Colon (tissue), 2 donors: ENCODE measurements around the gene MEPCE.
"Not testable (repeated sequence)": the region's sequence is repeated elsewhere in the genome, so short reads cannot be mapped to it uniquely, and the experiment has no call there.

Experiments
- FAIRE-seq: peaks from 2 replicates; lab custom pipeline; 2012; peaks lifted over from hg19 to GRCh38; lab: Jason Lieb, UNC
- donor health status: control.
- donor health status: control.

Gene MEPCE, protein sequence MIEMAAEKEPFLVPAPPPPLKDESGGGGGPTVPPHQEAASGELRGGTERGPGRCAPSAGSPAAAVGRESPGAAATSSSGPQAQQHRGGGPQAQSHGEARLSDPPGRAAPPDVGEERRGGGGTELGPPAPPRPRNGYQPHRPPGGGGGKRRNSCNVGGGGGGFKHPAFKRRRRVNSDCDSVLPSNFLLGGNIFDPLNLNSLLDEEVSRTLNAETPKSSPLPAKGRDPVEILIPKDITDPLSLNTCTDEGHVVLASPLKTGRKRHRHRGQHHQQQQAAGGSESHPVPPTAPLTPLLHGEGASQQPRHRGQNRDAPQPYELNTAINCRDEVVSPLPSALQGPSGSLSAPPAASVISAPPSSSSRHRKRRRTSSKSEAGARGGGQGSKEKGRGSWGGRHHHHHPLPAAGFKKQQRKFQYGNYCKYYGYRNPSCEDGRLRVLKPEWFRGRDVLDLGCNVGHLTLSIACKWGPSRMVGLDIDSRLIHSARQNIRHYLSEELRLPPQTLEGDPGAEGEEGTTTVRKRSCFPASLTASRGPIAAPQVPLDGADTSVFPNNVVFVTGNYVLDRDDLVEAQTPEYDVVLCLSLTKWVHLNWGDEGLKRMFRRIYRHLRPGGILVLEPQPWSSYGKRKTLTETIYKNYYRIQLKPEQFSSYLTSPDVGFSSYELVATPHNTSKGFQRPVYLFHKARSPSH

GRCh38 chr7:100429637-100430492, at the start of gene MEPCE:
MEPCE (plus strand) TSS chr7:100429831; CDS start chr7:100430019, 188 bp downstream.
- no peak for FAIRE-seq

- no peak for FAIRE-seq
These were observed 49.4 kb upstream of the MEPCE start for GRCh38 chr7:100380196-100380595.

GRCh38 chr7:100381531-100382233, 47.9 kb upstream of the MEPCE start:
- not testable (repeated sequence) for FAIRE-seq

DNA sequence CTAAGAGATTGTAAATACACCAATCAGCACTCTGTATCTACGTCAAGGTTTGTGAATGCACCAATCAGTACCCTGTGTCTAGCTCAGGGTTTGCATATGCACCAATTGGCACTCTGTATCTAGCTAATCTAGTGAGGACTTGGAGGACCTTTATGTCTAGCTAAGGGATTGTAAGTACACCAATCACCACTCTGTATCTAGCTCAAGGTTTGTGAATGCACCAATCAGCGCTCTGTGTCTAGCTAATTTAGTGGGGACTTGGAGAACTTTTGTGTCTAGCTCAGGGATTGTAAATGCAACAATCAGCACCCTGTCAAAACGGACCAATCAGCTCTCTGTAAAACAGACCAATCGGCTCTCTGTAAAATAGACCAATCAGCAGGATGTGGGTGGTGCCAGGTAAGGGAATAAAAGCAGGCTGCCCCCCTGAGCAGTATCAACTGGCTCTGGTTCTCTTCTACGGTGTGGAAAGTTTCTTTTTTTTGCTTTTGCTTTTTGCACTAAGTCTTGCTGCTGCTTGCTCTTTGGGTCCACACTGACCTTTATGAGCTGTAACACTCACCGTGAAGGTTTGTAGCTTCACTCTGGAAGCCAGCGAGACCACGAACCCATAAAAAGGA, 47.3 kb upstream of the MEPCE start:
- FAIRE-seq = not testable (repeated sequence)

- no peak for FAIRE-seq
These were observed 44.9 kb upstream of the MEPCE start for GRCh38 chr7:100384628-100385294.

DNA sequence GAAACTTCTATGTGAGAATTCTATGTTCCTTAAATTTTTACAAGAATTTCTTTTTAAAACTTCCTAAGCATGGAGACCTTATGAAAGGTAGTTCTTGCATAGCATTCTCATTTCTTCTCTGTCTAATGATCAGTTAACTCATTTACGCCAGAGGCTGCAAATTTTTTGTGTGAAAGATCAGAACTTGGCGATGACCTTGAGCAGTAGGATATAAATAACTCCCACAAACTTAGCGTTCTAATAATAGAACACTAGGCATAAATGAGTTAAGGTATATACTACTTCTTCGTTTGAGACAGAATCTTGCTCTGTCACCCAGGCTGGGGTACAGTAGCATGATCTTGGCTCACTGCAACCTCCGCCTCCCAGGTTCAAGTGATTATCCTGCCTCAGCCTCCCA, 42.7 kb upstream of the MEPCE start:
- no peak for FAIRE-seq

GRCh38 chr7:100387695-100388094, 41.9 kb upstream of the MEPCE start:
- no peak for FAIRE-seq

GRCh38 chr7:100389437-100390088, 40.1 kb upstream of the MEPCE start:
- no peak for FAIRE-seq

- FAIRE-seq = no peak
These were observed 39.2 kb upstream of the MEPCE start for GRCh38 chr7:100390286-100391009.

DNA sequence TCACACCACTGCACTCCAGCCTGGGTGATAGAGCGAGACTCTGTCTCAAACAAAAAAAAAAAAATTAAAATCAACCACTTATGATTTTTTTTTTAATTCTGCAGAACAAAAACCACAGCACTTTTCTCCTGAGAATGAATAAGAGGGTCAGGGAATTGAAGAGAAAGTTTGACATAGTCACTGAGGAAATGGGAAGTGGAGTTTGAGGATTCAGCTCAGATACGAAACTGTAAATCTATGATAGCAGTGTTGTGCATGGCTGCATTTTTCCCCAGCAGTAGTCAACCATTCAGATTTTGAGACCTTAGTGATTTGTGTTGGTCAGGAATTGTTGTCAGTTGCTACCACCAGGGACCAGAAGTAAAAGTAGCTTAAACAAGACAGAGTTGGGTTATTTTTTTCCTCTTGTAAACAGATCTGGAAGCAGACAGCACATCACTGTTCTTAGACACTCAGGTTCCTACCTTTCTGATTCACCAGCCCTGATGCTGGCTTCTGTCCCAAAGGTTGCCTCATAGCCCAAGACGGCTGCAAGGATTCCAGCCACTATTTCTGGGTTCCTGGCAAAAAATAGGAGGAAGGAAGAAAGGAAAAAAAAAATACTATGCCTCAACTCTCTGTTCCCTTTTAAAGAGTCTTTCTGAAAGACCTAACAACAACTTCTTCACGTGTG, 36.3 kb upstream of the MEPCE start:
- FAIRE-seq = no peak

GRCh38 chr7:100394077-100394476, 35.6 kb upstream of the MEPCE start:
- FAIRE-seq = no peak

GRCh38 chr7:100396421-100396982, 33.1 kb upstream of the MEPCE start:
- FAIRE-seq = no peak

DNA sequence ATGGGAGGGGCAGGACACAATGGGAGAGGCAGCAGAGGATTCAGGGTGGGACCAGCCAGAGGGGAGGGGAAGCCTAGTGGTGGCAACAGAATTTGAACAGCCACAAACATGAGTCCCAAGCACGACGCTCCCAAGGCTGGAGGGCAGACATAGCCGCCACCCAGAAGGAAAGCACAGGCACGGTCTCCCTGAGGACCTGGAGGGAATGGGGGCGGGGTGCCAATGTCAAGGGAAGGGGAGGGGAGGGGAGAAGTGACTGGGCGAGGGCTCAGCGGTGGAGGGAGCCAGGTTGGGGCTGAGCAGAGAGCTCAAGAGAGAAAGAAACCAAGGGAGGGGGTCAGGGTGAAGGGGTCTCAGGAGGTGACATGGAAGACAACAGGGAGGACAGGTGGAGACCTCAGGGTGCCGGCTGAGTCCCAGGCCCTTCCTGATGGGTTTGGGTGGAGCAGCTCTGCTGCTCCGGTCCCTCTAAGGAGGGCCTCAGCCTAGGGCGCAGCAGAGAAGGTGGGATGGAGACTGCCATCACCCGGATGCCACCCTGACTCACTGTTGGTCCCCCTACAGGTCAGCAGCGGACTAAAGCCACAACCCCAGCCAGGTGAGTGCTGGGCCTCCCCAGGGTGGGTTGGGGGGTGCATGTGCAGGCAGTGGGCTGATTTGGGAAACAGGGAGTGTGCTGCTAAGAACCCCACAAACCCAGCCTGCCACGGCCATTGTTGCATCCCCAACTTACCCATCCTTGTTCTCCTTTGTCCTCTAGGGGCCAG, 32.1 kb upstream of the MEPCE start:
- no peak for FAIRE-seq

GRCh38 chr7:100398239-100398638, 31.4 kb upstream of the MEPCE start:
- no peak for FAIRE-seq

- no peak for FAIRE-seq
These were observed 29.6 kb upstream of the MEPCE start for GRCh38 chr7:100400041-100400440.

DNA sequence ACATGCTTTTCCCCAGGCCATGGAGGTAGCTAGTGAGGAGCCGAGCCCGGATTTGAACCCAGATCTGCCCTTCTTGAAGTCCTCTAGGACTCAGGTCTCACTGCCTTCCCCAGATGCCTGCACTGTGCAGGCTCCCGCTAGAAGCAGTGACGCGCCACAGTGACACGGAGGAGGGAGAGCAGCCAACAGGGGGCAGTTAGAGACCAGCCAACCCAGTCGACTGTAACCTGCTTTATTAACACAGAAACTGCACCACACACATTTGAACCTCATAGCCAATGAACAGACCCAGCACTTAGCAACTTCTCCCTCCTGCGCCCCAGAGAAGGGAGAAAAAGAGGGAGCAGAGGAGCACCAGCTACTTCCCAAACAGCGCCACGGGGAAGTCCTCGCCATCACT, 29.0 kb upstream of the MEPCE start:
- FAIRE-seq = no peak

DNA sequence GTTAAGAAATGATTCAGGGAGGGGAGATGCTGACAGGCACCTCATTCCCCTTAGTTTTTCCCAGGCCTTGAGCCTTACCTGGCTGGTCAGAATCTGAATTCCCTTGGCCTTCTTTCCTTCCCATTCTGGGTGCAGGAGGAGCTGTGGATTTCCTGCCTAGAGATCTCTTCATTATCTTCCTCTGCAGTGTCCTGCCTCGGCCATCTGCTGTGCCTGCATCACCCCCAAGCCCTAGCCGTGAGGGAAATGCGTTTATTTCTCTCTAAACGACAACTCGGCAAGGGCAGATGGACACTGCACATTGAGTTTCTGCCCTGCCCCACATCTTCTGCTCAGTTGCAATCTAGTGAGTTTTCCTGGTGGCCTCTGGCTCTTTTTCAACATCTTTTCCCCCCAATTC, 27.8 kb upstream of the MEPCE start:
- FAIRE-seq = no peak

DNA sequence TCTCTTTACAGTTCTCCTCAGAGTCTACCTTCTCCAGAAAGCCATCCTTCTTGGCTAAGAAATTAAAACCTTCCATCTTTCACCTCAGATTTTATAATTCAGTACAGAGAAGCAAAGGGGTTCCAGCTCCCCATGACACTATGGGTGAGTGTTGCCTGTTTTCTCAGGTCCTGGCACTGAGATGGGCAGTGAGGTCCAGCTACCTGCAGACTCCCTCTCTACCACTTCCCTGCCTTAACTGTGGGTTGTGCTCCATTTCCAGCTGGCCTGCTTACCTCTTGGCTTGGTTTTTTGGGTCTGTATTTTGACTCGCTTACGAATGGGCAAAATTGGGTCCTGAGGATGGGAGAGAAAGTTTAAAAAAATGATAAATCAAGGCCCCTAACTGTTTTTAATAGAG, 27.4 kb upstream of the MEPCE start:
- FAIRE-seq = no peak
